ENCODE results near the gene TUBB.
"Not testable (repeated sequence)": the region's sequence is repeated elsewhere in the genome, so short reads cannot be mapped to it uniquely, and the experiment has no call there.

Gene TUBB

DNA sequence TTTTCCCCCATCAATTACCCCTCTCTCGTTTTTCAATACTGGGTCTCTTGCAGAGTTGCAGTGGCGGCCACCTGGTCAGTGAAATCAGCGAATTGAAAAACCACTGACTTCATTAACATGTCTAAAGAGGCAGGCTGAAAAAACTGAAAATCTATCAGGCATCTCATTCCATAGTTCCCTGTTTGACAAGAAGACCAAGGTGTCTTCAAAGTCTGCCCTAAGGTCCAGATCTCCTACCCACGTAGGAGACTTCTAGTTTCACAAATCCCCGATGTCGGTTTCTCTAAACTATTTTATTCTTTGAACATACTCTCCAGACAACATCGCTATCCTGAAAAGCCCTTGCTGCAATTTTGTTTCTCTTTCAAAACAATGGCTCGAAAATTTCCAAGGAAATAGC is 796 bp upstream of the TUBB start:
- no peak for DNase-seq (ENCODE audit: low spot score)

DNA sequence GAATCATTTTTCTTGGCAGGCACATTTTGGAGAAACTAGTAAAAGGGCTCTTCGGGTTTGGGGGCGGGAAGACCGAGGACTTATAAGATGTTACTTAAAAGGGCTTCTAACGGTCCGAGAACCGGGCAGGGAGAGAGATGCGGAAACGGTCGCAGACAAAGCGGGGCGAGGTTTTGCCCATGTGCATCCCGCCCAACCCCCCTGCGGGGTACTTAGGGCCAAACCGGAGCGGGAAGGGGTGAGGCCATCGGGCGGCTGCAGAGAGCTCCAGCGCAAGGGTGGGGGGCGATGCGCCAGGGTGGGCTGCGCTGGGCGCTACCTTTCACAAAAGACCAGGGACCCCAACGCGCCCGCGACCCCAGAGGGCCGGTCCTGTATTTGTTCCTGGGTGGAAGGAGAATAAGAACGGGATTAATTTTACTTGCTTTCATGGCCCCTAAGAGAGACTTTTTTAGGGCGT is 616 bp downstream of the TUBB start:
- DNase-seq (ENCODE audit: low spot score), result peak; percentile 33

DNA sequence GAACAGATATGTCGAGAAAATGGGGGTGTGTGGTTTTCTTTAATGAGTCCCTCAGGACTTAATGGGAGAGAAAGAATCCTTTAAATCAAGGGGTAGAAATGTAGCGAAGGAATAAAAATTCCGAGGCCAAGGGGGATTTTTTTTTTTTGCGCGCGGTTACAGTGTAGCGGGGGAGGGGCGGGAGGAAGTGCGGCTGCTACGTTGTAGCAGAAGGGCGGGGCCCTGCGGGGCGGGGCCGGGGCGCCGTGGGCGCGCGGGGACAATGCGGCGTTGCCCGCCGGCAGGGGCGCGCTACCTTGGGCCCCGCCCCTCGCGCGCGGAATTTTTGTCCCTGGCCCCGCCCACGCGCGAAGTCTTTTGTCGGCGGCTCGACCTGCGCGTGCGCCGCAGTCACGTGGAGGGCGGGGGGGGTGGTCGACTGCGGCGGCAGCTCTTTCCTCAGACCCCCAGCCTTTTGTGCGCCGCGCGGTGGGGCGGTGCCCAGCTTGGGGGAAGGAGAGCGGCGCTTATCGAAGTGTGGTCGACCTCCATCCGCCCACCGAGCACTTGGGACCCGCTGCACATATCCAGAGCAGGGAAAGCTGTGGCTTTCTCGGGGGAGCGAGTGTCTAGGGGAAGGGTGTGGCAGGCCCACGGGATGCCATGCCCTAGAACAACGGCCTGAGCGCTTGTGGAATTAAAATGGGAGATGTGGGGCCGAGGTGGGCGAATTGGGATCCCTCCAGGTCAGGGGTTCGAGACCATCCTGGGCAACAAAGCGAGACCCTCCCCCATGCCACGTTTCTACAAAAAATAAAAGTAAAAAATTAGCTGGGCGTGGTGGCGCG is 1.3 kb downstream of the TUBB start:
- DNase-seq (ENCODE audit: low spot score), result peak; percentile 92

DNA sequence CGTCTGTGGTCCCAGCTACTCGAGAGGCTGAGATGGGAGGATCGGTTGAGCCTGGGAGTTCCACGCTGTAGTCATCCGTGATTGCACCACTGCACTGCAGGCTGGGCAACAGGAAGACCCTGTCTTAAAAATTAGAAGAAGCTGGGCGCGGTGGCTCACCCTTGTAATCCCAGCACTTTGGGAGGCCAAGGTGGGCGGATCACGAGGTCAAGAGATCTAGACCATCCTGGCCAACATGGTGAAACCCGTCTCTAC is 1.8 kb downstream of the TUBB start:
- DNase-seq (ENCODE audit: low spot score), result not testable (repeated sequence)

DNA sequence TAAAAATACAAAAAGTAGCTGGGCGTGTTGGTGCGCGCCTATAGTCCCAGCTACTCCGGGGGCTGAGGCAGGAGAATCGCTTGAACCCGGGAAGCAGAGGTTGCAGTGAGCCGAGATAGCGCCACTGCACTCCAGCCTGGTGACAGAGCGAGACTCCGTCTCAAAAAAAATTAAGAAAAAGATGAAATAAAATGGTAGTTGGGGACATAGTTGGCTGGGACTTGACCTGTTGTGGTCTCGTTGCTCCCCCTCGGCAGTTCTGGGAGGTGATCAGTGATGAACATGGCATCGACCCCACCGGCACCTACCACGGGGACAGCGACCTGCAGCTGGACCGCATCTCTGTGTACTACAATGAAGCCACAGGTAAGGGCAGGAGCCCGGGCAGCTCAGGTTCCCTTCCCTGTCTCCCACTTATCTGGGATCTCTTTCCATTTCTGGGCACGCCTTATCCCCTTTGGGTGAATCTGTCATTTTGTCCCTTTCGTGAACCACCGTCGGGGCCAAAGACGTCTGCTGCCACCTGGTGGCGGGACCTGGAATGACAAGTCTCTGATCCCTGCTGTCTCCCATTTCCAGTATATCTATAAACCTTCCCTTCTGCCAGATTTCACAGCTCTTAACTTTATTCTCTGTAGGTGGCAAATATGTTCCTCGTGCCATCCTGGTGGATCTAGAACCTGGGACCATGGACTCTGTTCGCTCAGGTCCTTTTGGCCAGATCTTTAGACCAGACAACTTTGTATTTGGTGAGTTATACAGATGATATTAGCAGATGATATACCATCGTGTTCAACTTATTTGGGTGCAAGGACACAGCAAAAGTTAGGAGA is 2.3 kb downstream of the TUBB start:
- DNase-seq (ENCODE audit: low spot score), result peak; percentile 69

DNA sequence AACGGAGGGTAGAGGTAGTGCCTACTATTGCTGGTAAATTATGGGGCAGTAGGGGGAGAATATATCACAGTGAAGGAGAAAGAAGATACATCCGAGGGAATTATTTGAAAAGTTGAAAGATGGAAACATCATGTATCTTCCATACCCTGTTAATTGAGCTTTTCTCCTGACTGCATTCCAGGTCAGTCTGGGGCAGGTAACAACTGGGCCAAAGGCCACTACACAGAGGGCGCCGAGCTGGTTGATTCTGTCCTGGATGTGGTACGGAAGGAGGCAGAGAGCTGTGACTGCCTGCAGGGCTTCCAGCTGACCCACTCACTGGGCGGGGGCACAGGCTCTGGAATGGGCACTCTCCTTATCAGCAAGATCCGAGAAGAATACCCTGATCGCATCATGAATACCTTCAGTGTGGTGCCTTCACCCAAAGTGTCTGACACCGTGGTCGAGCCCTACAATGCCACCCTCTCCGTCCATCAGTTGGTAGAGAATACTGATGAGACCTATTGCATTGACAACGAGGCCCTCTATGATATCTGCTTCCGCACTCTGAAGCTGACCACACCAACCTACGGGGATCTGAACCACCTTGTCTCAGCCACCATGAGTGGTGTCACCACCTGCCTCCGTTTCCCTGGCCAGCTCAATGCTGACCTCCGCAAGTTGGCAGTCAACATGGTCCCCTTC is 3.1 kb downstream of the TUBB start:
- DNase-seq (ENCODE audit: low spot score), result not testable (repeated sequence)

DNA sequence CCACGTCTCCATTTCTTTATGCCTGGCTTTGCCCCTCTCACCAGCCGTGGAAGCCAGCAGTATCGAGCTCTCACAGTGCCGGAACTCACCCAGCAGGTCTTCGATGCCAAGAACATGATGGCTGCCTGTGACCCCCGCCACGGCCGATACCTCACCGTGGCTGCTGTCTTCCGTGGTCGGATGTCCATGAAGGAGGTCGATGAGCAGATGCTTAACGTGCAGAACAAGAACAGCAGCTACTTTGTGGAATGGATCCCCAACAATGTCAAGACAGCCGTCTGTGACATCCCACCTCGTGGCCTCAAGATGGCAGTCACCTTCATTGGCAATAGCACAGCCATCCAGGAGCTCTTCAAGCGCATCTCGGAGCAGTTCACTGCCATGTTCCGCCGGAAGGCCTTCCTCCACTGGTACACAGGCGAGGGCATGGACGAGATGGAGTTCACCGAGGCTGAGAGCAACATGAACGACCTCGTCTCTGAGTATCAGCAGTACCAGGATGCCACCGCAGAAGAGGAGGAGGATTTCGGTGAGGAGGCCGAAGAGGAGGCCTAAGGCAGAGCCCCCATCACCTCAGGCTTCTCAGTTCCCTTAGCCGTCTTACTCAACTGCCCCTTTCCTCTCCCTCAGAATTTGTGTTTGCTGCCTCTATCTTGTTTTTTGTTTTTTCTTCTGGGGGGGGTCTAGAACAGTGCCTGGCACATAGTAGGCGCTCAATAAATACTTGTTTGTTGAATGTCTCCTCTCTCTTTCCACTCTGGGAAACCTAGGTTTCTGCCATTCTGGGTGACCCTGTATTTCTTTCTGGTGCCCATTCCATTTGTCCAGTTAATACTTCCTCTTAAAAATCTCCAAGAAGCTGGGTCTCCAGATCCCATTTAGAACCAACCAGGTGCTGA is 3.9 kb downstream of the TUBB start:
- DNase-seq (ENCODE audit: low spot score), result not testable (repeated sequence)

DNA sequence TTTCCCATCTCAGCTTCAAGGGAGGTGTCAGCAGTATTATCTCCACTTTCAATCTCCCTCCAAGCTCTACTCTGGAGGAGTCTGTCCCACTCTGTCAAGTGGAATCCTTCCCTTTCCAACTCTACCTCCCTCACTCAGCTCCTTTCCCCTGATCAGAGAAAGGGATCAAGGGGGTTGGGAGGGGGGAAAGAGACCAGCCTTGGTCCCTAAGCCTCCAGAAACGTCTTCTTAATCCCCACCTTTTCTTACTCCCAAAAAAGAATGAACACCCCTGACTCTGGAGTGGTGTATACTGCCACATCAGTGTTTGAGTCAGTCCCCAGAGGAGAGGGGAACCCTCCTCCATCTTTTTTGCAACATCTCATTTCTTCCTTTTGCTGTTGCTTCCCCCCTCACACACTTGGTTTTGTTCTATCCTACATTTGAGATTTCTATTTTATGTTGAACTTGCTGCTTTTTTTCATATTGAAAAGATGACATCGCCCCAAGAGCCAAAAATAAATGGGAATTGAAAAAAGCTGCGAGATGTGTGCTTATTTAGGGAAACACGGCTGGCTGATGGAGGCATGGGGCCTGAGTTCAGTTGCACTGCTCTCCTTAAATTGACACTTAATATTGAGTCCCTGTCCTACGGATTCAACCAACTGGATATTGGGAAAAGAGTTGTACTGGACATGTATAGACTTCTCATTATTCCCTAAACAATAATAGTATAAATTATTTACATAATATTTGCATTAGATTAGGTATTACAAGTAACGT is 4.9 kb downstream of the TUBB start:
- DNase-seq (ENCODE audit: low spot score), result no peak

DNA sequence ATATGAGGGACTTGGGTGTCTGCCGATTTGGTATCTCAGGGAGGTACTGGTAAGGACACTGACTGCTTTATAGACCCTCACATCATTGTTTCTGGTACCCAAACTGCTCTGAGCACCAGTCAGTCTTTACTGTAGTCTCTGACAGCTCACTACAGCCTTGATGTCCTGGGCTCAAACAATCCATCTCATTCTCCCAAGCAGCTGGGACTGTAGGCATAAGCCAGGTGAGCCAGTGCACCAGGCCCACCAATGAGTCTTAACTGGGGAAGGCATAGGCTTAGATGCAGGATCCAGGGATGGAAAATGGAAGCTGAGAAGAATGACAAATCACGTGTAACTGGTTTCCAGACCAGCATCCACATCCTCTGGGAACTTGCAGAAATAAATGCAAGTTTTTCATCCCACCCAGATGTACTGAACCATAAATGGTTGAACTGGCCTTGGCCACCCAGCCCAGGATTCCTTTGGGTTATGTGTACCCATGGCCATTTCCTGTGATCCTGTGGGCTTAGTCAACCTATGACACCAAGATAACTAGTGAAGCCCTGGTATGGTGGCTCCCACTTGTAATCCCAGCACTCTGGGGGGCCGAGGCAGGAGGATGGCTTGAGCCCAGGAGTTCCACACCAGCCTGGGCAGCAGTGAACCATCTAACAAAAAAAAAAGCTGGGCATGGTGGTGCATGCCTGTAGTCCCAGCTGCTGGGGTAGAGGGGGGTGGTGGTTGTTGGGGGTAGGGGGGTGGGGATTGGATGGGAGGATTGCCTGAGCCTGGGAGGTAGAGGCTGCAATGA is 5.8 kb downstream of the TUBB start:
- peak; percentile 33 for DNase-seq (ENCODE audit: low spot score)

DNA sequence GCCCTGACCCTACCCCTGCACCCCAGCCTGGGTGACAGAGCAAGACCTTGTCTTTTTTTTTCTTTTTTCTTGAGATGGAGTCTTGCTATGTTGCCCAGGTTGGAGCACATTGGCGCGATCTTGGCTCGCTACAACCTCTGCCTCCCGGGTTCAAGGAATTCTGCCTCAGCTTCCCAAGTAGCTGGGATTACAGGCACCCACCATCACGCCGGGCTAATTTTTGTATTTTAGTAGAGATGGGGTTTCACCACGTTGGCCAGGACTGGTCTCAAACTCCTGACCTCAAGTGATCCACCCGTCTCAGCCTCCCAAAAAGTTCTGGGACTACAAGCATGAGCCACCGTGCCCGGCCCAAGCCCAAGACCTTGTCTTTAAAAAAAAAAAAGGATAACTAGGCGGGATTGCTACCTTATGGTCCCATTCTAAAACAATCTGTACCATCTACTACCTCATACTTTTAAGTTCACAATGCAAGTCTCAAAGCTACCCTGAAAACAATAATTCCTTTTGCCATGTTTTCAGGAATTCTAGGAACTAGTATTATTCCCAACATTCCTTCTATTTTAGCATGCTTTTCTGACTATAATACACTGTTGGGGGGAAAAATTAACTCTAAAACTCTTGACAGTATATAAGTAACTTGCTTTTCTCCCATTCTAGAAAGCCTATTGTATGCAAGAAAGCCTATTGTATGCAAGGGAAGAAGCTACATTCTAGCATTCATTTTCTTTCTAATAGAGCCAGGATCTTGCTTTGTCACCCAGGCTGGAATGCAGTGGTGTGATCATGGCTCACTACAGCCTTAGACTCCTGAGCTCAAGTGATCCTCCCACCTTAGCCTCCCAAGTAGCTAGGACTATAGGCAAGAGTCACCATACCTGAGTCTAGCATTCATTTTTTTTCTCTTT is 6.6 kb downstream of the TUBB start:
- no peak for DNase-seq (ENCODE audit: low spot score)

DNA sequence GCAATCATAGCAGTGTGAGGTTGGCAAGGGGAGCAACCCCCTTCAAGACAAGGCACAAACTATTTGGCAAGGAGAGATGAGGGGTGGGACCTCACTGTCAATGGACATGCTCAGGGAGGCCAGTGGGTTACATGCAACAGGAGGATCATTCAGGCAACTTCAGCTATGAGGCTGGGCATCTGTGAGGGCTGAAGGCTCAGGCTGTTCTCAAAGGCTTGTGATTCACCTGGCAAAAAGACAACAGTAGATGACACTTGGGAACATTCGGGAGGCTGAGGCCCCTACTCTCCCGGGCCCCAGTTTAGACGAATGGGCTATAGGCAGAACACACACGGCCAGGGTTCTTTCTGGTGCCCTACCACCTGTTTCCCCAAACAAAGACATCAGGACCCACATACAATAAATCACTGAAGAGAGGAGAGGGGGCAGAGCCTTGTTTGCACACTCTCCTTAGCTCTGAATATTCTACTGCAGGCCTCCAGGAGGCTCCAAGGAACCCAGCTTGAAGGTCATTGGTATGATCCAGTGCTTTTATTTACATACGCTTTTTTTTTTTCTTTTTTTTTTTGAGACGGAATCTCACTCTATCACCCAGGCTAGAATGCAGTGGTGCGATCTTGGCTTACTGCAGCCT is 7.9 kb downstream of the TUBB start:
- DNase-seq (ENCODE audit: low spot score), result peak; percentile 66

DNA sequence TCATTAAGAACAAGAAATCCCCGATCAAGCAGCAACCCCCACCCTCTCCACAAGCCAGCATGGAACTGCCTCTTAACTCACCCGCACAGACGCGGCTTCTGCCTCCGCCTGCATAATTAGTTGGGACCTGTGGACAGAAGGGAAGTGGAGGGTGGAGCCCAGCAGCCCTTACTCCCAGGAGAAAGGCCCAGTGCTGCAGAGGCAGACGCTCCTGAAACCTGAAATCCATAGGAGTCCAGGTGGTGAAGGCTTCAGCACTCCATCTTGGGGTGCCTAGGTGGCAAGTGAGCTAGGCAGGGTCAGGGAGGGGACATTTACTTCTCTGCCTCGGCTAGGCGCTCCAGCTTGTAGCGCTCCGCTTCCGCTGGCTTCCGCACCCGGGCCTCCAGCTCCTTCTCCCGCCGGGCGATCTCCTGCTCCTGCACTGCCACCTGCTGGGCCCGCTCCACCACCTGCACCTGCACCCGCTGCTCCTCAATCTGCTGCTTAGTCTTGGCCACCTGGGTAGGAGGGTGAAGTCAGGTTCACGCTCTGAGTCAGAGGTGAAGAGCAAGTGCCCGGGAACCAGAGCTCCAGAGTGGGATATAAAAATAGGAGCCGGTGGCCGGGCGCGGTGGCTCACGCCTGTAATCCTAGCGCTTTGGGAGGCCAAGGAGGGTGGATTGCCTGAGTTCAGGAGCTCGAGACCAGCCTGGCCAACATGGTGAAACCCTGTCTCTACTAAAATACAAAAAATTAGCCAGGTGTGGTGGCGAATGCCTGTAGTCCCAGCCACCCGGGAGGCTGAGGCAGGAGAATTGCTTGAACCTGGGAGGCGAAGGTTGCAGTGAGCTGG is 10.7 kb downstream of the TUBB start:
- DNase-seq (ENCODE audit: low spot score), result no peak

DNA sequence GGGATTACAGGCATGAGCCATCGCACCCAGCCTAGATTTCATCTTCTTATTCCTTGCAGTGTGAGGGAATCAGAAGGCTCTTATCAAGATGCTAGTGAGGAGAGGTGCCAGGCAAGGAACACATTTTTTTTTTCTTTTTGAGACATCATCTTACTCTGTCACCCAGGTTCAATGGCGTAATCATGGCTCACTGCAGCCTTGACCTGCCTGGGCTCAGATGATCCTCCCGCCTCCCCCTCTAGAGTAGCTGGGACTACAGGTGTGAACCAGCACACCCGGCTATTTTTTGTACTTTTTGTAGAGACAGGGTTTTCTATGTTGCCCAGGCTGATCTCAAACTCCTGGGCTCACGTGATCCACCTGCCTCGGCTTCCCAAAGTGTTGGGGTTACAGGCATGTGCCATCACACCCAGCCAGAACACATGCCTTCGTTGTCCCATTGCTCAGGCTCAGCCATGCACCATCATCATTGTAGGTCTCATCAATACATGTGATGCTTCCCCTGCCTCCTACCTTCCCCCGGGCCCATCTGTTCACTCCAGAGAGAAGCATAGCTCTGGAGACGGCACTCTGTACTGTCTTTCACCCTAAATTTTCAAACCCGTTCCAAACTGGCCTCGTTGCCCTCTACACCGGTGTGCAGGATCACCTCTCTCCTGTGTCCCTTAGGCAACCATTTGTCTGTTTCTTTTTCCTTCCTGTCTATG is 12.2 kb downstream of the TUBB start:
- DNase-seq (ENCODE audit: low spot score), result no peak

DNA sequence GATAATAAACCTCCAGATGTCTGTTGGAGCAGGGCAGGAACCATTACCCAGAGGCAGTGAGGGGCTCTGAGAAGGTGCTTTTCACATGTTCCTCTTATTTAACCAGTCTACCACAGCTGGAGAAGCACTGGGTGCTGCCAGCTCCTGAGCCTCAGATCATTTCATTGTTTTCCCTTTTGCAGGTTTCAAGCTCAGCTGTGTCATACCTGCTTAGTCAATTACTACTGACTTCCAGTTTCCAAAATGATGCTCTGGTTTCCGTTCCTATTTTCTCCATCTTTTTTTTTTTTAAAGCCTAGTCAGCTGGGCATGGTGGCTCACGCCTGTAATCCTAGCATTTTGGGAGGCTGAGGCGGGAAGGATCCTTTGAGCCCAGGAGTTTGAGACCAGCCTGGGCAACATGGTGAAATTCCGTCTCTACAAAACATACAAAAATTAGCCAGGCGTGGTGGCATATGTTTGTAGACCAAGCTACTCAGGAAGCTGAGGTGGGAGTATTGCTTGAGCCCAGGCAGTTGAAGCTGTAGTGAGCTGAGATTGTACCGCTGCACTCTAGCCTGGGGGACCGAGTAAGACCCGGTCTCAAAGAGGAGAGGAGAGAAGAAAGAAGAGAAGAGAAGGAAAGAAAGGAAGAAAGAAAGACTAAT is 15.6 kb downstream of the TUBB start:
- no peak for DNase-seq (ENCODE audit: low spot score)

DNA sequence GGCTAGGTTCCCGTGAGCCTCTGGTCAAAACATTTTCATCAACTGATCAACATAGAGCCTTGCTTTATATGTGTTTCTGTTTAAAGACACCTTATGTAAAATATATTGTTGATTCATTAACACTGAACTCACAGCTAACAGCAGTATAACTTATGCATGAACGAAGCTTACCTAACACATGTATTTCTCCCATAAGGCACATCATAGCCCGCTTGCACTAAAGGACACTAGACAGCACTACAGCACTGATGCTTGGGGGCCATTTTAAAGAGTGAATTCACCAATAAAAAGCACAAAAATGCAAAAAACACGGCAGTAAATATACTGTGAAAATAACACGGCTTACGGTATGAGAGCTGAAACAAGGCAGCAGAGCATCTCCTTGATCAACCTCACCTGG is 18.4 kb downstream of the TUBB start:
- no peak for DNase-seq (ENCODE audit: low spot score)

DNA sequence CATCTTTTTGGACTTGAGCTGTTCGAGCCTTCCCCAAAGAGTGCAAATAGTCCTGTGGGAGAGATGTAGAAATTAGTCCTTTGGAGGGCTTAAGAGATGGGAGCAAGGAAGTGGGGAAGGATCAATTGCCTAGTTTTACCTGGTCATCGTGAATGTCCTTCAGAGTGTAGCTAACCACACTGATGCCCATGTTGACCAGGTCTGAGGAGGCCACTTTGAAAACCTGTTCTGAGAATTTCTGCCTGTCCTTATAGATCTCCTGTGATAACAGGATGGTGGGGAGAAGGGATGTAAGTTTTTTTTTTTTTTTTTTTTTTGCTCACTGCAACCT is 20.4 kb downstream of the TUBB start:
- no peak for DNase-seq (ENCODE audit: low spot score)

Data from AG08396 (cell line).